Measurements from ENCODE around the gene ATAD2B. TPM values are rescaled to one million over a fixed set of nuclear protein-coding genes. Genes with fewer than 3 reads are reported as not detected.
"Not testable (repeated sequence)": the region's sequence is repeated elsewhere in the genome, so short reads cannot be mapped to it uniquely, and the experiment has no call there.

The ATAD2B gene
- total RNA-seq, 1 experiment from 2014 or later, result 9.7 TPM

GRCh38 chr2:23791030-23791429 lies 135.9 kb downstream of the ATAD2B start:
- DNase-seq (ENCODE audit: low read depth), result peak; percentile 3

- no peak for DNase-seq (ENCODE audit: low read depth)
These were observed 137.9 kb downstream of the ATAD2B start for GRCh38 chr2:23789012-23789411.

- no peak for DNase-seq (ENCODE audit: low read depth)
These were observed 138.8 kb downstream of the ATAD2B start for GRCh38 chr2:23788100-23788499.

- no peak for DNase-seq (ENCODE audit: low read depth)
These were observed 142.0 kb downstream of the ATAD2B start for GRCh38 chr2:23784971-23785370.

GRCh38 chr2:23782646-23783045 lies 144.3 kb downstream of the ATAD2B start:
- DNase-seq (ENCODE audit: low read depth), result no peak

- DNase-seq (ENCODE audit: low read depth), result no peak
These were observed 144.8 kb downstream of the ATAD2B start for GRCh38 chr2:23782126-23782525.

- not testable (repeated sequence) for DNase-seq (ENCODE audit: low read depth)
These were observed 146.5 kb downstream of the ATAD2B start for GRCh38 chr2:23780465-23780864.

- DNase-seq (ENCODE audit: low read depth), result no peak
These were observed 149.1 kb downstream of the ATAD2B start for GRCh38 chr2:23777826-23778225.

- no peak for DNase-seq (ENCODE audit: low read depth)
These were observed 150.9 kb downstream of the ATAD2B start for GRCh38 chr2:23776021-23776420.

GRCh38 chr2:23772684-23773083 lies 154.2 kb downstream of the ATAD2B start:
- DNase-seq (ENCODE audit: low read depth), result no peak

GRCh38 chr2:23772056-23772455 lies 154.9 kb downstream of the ATAD2B start:
- no peak for DNase-seq (ENCODE audit: low read depth)

- no peak for DNase-seq (ENCODE audit: low read depth)
These were observed 157.6 kb downstream of the ATAD2B start for GRCh38 chr2:23769364-23769763.

GRCh38 chr2:23767876-23768621 lies 158.9 kb downstream of the ATAD2B start:
- no peak for DNase-seq (ENCODE audit: low read depth)

- DNase-seq (ENCODE audit: low read depth), result no peak
These were observed 164.8 kb downstream of the ATAD2B start for GRCh38 chr2:23762141-23762540.

GRCh38 chr2:23761638-23762037 lies 165.3 kb downstream of the ATAD2B start:
- no peak for DNase-seq (ENCODE audit: low read depth)

GRCh38 chr2:23760736-23761135 lies 166.2 kb downstream of the ATAD2B start:
- DNase-seq (ENCODE audit: low read depth), result no peak

- DNase-seq (ENCODE audit: low read depth), result peak; percentile 77
These were observed 169.1 kb downstream of the ATAD2B start for GRCh38 chr2:23757686-23758433.

- DNase-seq (ENCODE audit: low read depth), result no peak
These were observed 170.2 kb downstream of the ATAD2B start for GRCh38 chr2:23756593-23757292.

- no peak for DNase-seq (ENCODE audit: low read depth)
These were observed 172.0 kb downstream of the ATAD2B start for GRCh38 chr2:23754970-23755369.

GRCh38 chr2:23753291-23754010 lies 173.5 kb downstream of the ATAD2B start:
- DNase-seq (ENCODE audit: low read depth), result no peak

- no peak for DNase-seq (ENCODE audit: low read depth)
These were observed 175.1 kb downstream of the ATAD2B start for GRCh38 chr2:23751747-23752265.
